Progenitor cell of endocrine pancreas (in vitro differentiated cells): Measurements from ENCODE around the gene MLXIPL. TPM values are rescaled to one million over a fixed set of nuclear protein-coding genes. Genes with fewer than 3 reads are reported as not detected.

ENCODE experiments used
- DNase-seq: peaks from one replicate; pipeline ENCODE4 v3.0.0; 2021; ENCODE audit warnings: low spot score; ENCODE audit not compliant: unreplicated experiment
- H3K27ac Mint-ChIP-seq: 2 replicates; pipeline ENCODE4 v1.8.0; 2021; ENCODE audit warnings: mild to moderate bottlenecking, moderate library complexity, mixed read lengths
- H3K27me3 Mint-ChIP-seq: 2 replicates; pipeline ENCODE4 v1.8.0; 2021; ENCODE audit warnings: mixed read lengths
- H3K36me3 Mint-ChIP-seq: 2 replicates; pipeline ENCODE4 v1.8.0; 2022; ENCODE audit warnings: mixed read lengths; ENCODE audit not compliant: insufficient read depth
- H3K4me1 Mint-ChIP-seq: 2 replicates; pipeline ENCODE4 v1.8.0; 2021; ENCODE audit warnings: low read depth, mixed read lengths
- H3K4me3 Mint-ChIP-seq: 2 replicates; pipeline ENCODE4 v1.8.0; 2021; ENCODE audit warnings: low read depth, mild to moderate bottlenecking, moderate library complexity, mixed read lengths
- H3K9me3 Mint-ChIP-seq: 2 replicates; pipeline ENCODE4 v1.8.0; 2021; ENCODE audit warnings: low read depth, mixed read lengths
- long read RNA-seq: library from polyadenylated mRNA; unstranded; transcript quantifications from one replicate; pipeline ENCODE4 v2.0.0, GENCODE V29; 2020
- total RNA-seq: library from RNA; stranded (reverse); gene quantifications from 2 replicates; pipeline ENCODE4 v1.2.1, GENCODE V29; 2021
- TF ChIP-seq, protein P1 (sequence below): fragments of 200-600 bp; sonication (generic); IDR thresholded peaks from one replicate; pipeline ENCODE4 v1.5.0; 2021; ENCODE audit warnings: antibody characterized with exemption, mild to moderate bottlenecking; ENCODE audit not compliant: unreplicated experiment

Gene MLXIPL, protein sequence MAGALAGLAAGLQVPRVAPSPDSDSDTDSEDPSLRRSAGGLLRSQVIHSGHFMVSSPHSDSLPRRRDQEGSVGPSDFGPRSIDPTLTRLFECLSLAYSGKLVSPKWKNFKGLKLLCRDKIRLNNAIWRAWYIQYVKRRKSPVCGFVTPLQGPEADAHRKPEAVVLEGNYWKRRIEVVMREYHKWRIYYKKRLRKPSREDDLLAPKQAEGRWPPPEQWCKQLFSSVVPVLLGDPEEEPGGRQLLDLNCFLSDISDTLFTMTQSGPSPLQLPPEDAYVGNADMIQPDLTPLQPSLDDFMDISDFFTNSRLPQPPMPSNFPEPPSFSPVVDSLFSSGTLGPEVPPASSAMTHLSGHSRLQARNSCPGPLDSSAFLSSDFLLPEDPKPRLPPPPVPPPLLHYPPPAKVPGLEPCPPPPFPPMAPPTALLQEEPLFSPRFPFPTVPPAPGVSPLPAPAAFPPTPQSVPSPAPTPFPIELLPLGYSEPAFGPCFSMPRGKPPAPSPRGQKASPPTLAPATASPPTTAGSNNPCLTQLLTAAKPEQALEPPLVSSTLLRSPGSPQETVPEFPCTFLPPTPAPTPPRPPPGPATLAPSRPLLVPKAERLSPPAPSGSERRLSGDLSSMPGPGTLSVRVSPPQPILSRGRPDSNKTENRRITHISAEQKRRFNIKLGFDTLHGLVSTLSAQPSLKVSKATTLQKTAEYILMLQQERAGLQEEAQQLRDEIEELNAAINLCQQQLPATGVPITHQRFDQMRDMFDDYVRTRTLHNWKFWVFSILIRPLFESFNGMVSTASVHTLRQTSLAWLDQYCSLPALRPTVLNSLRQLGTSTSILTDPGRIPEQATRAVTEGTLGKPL
- total RNA-seq, result 47.3 and 48.6 TPM in 2 replicates
- long read RNA-seq, partial matches to known transcripts, result 2 of 2 reads
- long read RNA-seq, other reads (novel, unspliced or antisense), result 0 of 2 reads

DNA sequence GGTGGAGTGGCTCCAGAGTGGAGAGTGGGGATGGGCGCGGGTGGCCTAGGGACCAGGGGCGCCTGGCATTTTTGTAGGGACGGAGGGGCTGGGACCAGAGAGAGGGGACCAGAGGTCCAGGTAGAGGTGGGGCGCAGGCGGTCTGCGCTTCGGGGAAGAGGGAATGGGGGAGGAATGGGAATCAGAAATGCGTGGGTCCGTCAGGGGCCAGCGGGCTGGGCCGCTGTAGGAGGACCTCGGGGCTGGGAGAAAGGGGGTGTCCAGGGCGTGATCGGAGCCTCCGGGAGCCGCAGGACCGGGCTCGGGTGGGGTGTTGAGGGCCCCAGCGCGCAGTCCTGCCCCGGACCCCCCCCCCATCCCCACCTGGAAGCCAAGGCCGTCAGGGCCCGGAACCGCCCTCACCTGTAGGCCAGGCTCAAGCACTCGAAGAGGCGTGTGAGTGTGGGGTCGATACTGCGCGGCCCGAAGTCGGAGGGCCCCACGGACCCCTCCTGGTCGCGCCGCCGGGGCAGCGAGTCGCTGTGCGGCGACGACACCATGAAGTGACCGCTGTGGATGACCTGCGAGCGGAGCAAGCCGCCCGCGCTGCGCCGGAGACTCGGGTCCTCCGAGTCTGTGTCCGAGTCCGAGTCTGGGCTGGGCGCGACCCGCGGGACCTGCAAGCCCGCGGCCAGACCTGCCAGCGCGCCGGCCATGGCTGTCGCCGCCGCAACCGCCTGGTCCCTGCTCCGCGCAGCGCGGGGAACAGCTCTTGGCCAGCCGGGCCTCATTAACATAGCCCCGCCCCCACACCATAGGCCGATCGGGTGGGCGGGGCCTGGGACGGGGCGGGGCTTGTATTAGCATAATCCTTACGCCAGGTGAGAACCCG is at the start of gene MLXIPL:
Gene MLXIPL (minus strand): TSS at position 725 of the 871 bp plus-strand sequence. CDS start 30 bp downstream, at position 695.
- Mint-ChIP-seq H3K4me3 (peak within 1 kb of the TSS; percentile 67), H3K27me3 (peaks cover 36% of the 10 kb centered on the region), H3K27ac (no peak within 1 kb of the TSS), H3K9me3 (no peaks in the 10 kb centered on the region), H3K36me3 (no peaks in the 10 kb centered on the region), H3K4me1 (peaks cover 3% of the 10 kb centered on the region)
- TF ChIP-seq, protein P1, sequence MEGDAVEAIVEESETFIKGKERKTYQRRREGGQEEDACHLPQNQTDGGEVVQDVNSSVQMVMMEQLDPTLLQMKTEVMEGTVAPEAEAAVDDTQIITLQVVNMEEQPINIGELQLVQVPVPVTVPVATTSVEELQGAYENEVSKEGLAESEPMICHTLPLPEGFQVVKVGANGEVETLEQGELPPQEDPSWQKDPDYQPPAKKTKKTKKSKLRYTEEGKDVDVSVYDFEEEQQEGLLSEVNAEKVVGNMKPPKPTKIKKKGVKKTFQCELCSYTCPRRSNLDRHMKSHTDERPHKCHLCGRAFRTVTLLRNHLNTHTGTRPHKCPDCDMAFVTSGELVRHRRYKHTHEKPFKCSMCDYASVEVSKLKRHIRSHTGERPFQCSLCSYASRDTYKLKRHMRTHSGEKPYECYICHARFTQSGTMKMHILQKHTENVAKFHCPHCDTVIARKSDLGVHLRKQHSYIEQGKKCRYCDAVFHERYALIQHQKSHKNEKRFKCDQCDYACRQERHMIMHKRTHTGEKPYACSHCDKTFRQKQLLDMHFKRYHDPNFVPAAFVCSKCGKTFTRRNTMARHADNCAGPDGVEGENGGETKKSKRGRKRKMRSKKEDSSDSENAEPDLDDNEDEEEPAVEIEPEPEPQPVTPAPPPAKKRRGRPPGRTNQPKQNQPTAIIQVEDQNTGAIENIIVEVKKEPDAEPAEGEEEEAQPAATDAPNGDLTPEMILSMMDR, result no peak
- peak; percentile 83 for DNase-seq

DNA sequence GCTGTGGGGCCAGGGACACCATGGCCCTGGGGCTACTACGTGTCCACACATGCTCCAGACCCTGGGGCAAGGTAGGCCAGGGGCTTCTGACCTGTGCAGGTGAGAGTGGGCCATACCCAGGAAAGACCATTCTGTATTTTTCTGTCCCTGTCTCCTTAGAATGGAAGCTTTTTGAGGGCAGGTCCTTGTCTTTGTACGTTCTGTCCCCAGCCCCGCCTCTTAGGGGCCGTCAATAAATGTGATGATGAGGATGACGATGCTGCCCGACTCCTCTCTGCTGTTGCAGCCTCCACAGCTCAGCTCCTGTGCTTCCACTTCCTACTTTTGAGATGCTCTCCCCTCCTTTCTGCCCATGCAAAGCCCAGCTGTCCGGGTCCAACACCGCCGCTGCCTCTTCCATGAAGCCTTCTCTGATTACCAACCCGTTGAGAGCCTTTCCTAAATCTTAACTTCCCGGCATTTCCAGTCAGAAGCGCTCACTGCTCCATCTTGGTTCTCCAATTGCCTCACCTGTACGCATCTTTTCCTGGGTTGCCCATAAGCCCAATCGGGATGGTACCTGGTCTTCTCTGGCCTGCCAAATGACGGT is 47.6 kb upstream of the MLXIPL start:
- no peak overlapping the region for H3K4me3 Mint-ChIP-seq
- no peaks in the 10 kb centered on the region for H3K27me3 Mint-ChIP-seq
- peaks cover 7% of the 10 kb centered on the region for H3K4me1 Mint-ChIP-seq
- no peaks in the 10 kb centered on the region for H3K9me3 Mint-ChIP-seq
- peaks cover 7% of the 10 kb centered on the region for H3K36me3 Mint-ChIP-seq
- TF ChIP-seq, protein P1, result no peak
- H3K27ac Mint-ChIP-seq, result peak overlapping the region; percentile 59
- DNase-seq, result no peak

DNA sequence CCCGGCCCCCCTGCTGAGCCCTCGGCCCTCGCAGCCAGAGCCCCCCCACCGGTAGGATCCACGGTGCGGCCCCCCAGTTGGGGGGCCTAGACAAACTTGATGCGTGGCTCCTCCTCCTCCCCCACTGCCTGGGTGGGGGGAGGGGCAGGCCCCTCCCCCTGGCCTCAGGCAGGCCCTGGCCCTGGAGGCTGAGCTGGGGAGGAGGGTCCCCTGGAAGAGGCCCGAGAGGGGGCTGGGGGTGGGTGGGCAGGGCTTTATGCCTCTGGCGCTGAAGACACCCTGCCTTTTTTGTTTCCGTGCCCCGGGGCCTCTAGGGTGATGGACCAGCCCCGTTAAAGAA is 47.0 kb upstream of the MLXIPL start:
- peaks cover 7% of the 10 kb centered on the region for H3K4me1 Mint-ChIP-seq
- DNase-seq, result no peak
- no peaks in the 10 kb centered on the region for H3K9me3 Mint-ChIP-seq
- H3K27me3 Mint-ChIP-seq, result no peaks in the 10 kb centered on the region
- H3K27ac Mint-ChIP-seq, result no peak overlapping the region
- no peak overlapping the region for H3K4me3 Mint-ChIP-seq
- peaks cover 7% of the 10 kb centered on the region for H3K36me3 Mint-ChIP-seq
- TF ChIP-seq, protein P1, result no peak

DNA sequence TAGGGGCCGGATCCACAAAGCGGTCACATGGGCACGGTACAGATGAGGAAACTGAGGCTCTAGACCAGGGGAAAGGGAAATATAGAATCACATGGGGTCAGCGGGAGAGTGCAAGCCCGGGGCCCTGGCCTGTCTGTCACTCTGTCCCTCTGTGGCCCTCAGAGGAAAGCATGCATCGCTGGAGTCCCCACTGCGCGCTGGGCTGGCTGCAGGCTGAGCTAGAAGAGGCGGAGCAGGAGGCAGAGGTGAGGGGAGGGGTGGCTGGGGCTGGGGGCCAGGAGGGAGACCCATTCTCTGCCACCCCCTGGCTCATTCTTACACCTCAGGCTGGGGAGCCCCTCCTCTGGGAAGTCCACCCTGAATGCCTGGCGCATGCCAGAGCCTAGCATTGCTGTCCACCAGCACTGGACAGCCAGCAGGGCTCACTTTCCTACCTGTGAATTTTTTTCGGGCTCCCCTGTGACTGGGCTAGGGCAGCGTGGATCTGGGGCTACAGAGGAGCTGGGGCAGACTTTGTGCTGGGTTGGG is 45.6 kb upstream of the MLXIPL start:
- TF ChIP-seq, protein P1, result no peak
- H3K4me1 Mint-ChIP-seq, result peaks cover 7% of the 10 kb centered on the region

More for the DNA sequence above, 45.6 kb upstream of the MLXIPL start:
- H3K27ac Mint-ChIP-seq, result no peak overlapping the region
- DNase-seq, result no peak
- peaks cover 7% of the 10 kb centered on the region for H3K36me3 Mint-ChIP-seq
- H3K27me3 Mint-ChIP-seq, result peaks cover 3% of the 10 kb centered on the region
- H3K9me3 Mint-ChIP-seq, result no peaks in the 10 kb centered on the region
- no peak overlapping the region for H3K4me3 Mint-ChIP-seq
